Rectal smooth muscle tissue (tissue), 1 donor: Measurements from ENCODE around the gene THSD7A.

ENCODE experiments used
- H3K27ac ChIP-seq: one replicate; pipeline ENCODE4 v1.7.0; 2013; ENCODE audit warnings: low read depth, low read length, inconsistent platforms
- H3K27me3 ChIP-seq: one replicate; pipeline ENCODE4 v1.7.0; 2013; ENCODE audit warnings: low read length; ENCODE audit not compliant: control insufficient read depth, insufficient read depth
- H3K36me3 ChIP-seq: one replicate; pipeline ENCODE4 v1.7.0; 2013; ENCODE audit warnings: low read length; ENCODE audit not compliant: control insufficient read depth, insufficient read depth
- H3K4me1 ChIP-seq: one replicate; pipeline ENCODE4 v1.7.0; 2013; ENCODE audit warnings: low read length; ENCODE audit not compliant: control insufficient read depth, insufficient read depth
- H3K4me3 ChIP-seq: one replicate; pipeline ENCODE4 v1.7.0; 2013; ENCODE audit warnings: low read length
- H3K9ac ChIP-seq: one replicate; pipeline ENCODE4 v1.7.0; 2013; ENCODE audit warnings: low read length

The THSD7A gene

DNA sequence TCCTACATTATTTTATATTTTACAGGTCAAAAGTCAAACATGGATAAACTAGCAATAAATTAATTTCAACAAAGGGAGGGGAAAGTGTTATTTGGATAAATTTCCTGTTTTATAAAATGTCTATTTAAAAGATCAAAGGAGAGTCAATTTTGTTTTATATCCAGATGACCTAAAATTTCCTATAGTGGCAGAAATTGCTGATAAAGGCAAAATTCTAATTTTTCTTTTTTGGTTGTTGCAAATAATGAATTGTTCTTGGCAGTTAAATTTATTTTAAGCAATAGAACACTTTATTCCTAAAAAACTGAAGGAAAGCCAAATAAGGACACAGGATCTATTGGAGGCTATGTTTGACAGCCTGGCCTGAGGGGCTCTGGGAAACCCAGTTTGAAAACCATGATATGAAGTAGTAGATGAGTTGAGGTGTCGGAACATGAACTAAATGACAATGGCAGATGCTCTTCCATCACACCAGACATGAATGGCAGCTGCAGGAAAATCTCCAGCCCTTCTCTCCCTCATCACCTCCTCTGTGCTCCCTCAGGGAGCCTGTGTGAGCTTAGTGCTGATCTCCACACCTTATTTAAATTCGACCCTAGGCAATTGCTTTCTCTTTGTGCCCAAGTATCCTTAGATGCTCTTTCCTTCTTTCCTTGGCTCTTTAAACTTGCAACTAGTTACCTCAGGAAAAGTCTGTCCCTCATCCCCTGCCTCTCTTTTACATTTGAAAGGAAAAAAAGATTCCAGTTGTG lies 395.0 kb downstream of the THSD7A start:
- H3K36me3 ChIP-seq = no peaks in the 10 kb centered on the region
- H3K4me1 ChIP-seq = no peaks in the 10 kb centered on the region
- H3K4me3 ChIP-seq = no peak overlapping the region
- H3K27ac ChIP-seq = no peak overlapping the region
- no peak overlapping the region for H3K9ac ChIP-seq
- no peaks in the 10 kb centered on the region for H3K27me3 ChIP-seq

DNA sequence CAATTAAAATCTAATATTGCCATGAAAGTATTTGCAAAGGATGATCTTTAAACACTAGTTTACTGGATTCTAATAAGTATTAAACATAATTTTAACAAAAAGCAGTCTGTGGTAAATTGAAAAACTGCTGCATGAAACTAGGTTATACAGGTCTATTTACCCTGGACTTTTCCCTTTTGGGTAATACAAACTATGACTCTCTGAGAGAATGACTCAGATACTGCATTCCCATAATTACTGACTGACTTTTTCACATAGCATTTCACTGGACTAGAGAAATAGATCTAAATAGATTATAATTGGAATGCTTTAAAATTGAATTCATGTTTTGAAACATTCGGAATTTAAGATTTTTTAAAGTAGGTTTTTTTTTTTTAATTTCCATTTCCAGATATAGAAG lies 395.7 kb downstream of the THSD7A start:
- Histone ChIP-seq H3K27me3 (no peaks in the 10 kb centered on the region), H3K4me1 (no peaks in the 10 kb centered on the region), H3K27ac (no peak overlapping the region), H3K4me3 (no peak overlapping the region), H3K9ac (no peak overlapping the region), H3K36me3 (no peaks in the 10 kb centered on the region)

DNA sequence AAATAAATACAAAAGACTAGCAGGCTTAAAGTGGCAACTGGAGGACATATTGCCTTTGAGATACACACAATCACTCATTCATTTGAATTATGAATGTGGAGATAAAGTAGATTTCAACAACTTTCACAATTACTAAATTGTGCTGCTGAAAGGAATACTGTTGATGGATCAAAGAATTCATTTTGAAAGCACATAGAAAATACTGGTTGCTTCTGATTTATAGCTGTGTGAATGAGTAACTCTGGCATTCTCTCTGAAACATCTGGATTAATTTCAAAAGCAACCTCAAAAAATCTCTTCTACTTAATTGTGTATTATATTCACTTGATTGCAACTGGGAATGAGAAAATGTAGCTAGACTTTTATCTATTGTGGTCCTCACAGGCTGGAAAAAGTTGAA lies 397.6 kb downstream of the THSD7A start:
- H3K27ac ChIP-seq = no peak overlapping the region
- no peak overlapping the region for H3K9ac ChIP-seq
- H3K4me1 ChIP-seq = no peaks in the 10 kb centered on the region
- H3K4me3 ChIP-seq = no peak overlapping the region
- H3K36me3 ChIP-seq = no peaks in the 10 kb centered on the region
- no peaks in the 10 kb centered on the region for H3K27me3 ChIP-seq

DNA sequence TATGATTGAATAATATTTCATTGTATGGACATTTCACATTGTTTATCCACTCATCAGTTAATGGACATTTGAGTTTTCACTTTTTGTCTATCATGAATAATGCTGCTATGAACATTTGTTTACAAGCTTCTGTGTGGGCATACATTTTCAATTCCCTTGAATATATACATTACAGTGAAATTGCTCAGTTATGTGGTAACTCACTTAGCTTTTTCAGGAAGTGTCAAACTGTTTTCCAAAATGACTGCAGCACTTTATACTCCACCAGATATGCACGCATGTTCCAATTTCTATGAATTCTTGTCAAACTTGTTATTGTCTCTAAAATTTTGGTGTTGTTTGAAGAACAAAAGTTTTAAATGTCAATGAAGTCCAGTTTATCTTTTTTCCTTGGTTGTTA lies 401.2 kb downstream of the THSD7A start:
- Histone ChIP-seq H3K36me3 (no peaks in the 10 kb centered on the region), H3K4me1 (no peaks in the 10 kb centered on the region), H3K27me3 (no peaks in the 10 kb centered on the region), H3K27ac (no peak overlapping the region), H3K9ac (no peak overlapping the region), H3K4me3 (no peak overlapping the region)

DNA sequence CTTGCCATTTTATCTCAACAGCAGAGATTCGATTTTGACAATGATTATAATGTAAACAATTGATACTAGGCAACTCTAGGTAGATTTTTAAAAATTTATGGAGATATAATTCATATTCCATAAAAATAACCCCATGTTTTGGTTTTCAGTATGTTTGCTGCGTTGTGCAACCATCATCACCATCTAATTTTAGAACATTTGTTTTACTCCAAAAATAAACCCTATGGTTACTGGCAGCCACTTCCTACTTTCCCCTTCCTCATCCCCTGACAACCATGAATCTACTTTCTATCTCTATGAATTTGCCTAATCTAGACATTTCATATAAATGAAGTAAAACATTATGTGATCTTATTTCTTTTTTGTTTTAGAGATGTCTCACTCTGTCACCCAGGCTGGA lies 401.9 kb downstream of the THSD7A start:
- Histone ChIP-seq H3K27me3 (no peaks in the 10 kb centered on the region), H3K4me3 (no peak overlapping the region)

DNA sequence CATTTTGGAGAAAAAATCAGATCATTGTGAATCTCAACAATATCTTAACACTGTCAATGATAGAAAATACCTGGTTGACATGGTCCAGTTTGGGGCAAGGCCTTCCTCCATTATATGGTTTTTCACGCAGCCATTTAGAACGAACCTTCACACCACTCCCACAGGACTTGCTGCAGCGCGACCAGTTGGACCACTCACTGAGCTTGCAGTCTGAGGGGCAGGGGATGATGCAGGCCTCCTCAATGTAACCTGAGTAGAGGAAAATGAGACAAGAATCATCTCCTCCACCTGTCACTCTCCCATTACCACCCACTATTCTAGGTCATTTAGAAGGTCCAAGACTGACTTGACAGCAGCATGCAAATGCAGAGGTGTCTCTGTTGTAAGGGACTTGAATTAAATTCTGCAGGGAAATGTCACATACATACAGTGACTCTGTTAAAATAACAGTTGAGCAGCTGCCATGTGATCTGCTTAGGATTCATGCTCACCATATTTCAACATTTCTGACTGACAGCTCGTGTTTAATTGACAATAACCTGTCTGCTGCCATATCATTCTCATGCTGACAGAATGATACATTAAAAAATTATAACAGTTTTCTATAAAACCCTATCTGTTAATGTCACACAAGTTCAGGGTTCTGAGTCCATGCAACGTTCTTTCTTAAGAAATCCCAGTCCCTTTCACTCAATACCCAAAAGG lies 403.0 kb downstream of the THSD7A start:
- Histone ChIP-seq H3K4me3 (no peak overlapping the region), H3K27ac (no peak overlapping the region), H3K4me1 (no peaks in the 10 kb centered on the region), H3K36me3 (no peaks in the 10 kb centered on the region), H3K9ac (no peak overlapping the region), H3K27me3 (no peaks in the 10 kb centered on the region)

More for the DNA sequence above, 401.9 kb downstream of the THSD7A start:
- Histone ChIP-seq H3K27ac (no peak overlapping the region), H3K36me3 (no peaks in the 10 kb centered on the region), H3K9ac (no peak overlapping the region), H3K4me1 (no peaks in the 10 kb centered on the region)

DNA sequence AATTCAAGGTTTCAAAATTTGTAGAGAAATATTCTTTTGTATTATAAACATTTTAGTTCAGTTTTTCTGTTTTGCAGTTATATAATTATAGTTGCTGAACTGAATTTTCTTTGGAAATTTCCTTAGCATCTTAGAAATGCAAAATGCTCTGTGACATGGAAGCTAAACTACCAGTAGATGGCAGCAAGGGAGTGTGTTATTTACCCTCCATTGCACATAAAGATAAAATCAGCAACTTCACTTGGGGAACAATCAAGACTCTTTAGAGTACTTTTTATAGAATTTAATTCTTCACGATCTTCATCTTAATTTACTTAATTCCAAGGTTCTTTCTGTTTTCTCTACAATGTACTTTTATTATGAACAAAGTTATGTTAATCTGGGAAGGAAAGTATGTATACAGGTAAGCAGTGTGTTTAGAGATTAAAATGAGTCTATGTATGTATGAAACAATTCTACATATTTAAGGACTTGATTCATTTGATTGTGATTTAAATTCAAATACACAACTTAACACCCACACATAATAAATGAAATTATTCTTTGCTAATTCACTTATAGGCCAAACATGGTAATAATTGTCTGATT lies 404.2 kb downstream of the THSD7A start:
- Histone ChIP-seq H3K36me3 (no peaks in the 10 kb centered on the region), H3K9ac (no peak overlapping the region), H3K27me3 (no peaks in the 10 kb centered on the region), H3K4me1 (no peaks in the 10 kb centered on the region), H3K4me3 (no peak overlapping the region), H3K27ac (no peak overlapping the region)

DNA sequence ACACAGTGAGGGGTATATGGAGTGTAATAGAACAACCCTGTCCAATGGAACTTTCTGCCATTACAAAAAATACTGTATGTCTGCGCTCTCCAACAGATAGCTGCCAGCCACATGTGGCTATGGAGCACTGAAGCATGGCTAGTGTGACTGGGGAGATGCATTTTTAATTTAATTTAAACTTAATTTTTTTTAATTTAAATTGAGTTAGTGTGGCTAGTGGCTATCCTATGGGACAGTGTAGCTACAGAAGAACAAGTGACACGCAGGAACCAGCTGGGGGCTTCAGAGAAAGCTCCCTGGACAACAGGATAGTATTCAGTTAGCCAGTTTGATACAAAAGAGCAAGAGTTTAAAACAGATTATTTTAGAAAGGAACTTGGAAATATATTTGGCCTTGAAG lies 408.0 kb downstream of the THSD7A start:
- Histone ChIP-seq H3K9ac (no peak overlapping the region), H3K4me1 (no peaks in the 10 kb centered on the region), H3K27me3 (no peaks in the 10 kb centered on the region), H3K36me3 (no peaks in the 10 kb centered on the region), H3K27ac (no peak overlapping the region), H3K4me3 (no peak overlapping the region)

DNA sequence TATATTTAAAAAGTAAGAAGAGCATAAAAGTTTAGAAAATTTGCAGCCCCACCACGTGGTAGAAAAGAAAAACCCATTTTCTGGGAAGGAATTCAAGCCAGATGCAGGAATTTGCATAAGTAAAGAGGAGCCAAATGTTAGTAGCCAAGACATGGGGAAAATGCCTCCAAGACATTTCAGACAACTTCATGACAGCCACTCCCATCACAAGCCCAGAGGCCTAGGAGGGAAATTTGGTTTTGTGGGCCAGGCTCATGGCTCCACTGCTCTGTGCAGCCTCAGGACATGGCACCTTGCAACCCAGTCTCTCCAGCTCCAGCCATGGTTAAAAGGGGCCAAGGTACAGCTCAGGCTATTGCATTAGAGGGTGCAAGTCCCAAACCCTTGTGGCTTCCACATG lies 411.9 kb downstream of the THSD7A start:
- no peaks in the 10 kb centered on the region for H3K36me3 ChIP-seq
- no peak overlapping the region for H3K4me3 ChIP-seq
- no peak overlapping the region for H3K27ac ChIP-seq
- no peaks in the 10 kb centered on the region for H3K4me1 ChIP-seq
- no peaks in the 10 kb centered on the region for H3K27me3 ChIP-seq
- H3K9ac ChIP-seq = no peak overlapping the region

DNA sequence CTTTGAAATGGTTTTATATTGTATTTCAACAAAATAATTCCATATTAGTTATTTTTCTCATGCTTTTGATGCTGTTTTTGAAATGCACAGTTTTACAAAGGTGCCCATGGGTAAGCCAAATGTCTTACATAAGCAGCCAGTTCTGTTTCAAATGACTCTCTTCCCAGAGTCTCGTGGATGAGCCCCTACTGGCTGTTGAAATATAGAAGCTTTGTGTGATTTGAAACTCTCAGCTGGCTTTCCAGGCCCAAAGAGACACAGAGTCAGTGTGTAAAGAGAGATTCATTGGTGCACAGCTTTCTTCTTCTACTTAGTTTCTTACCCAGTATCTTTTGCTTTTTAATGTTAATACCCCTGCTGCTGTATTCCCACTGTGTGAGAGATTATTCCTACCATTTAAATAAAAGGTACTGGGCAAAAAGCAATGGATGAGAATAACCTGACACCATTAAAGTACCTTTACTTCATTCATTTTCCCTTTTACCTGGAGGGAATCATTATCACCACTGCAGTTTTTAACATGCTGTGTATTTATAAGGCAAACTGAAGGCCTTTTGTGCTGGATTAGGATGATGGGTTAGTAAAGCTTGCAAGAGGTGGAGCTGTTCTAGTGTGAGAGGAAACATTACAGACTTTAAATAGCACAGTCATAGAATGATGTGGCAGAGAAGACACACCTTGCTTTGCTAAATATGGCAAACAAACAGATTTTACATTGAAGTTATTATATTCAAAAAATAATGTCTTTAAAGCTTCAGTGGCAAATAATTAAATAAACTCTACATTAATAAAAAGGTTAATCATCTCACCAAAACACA lies 415.1 kb downstream of the THSD7A start:
- no peak overlapping the region for H3K4me3 ChIP-seq
- no peaks in the 10 kb centered on the region for H3K4me1 ChIP-seq
- H3K36me3 ChIP-seq = no peaks in the 10 kb centered on the region
- no peaks in the 10 kb centered on the region for H3K27me3 ChIP-seq
- no peak overlapping the region for H3K27ac ChIP-seq
- H3K9ac ChIP-seq = no peak overlapping the region

DNA sequence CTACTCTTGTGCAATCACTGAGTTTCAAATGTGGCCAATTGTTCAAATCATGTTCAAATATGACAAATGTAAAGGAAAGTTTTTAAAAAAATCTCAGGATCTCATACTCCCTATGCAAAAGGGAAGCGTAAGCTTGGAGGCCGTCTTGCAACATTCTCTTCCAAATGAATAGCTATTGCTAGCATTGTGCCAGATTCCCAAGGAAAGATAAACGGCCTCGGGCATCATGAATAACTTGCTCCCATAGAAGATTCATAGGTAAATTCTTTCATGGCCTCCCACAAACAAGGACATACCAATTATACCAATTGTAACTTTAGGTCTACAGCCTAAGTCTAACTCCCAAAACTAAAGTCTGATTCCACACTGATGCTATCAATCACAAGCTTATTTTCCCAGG lies 416.9 kb downstream of the THSD7A start:
- Histone ChIP-seq H3K4me3 (no peak overlapping the region), H3K9ac (no peak overlapping the region), H3K4me1 (no peaks in the 10 kb centered on the region), H3K36me3 (no peaks in the 10 kb centered on the region), H3K27me3 (no peaks in the 10 kb centered on the region), H3K27ac (no peak overlapping the region)

DNA sequence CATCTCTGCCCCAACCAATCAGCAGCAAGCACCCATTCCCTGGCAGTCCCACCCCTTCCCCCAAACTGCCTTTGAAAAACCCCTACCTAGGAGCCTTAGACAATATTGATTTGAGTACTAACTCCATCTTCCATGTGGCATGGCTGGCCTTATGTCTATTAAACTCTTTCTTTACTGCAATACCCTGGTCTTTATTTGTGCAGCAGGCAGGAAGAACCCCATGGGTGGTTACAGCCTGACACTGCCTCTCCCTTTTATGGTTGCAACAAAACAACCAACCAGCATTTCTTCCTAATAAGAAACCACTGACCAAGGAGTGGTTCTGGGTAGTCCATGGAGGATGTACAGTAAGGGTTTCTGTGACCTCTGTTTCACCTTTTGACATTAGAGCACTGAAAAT lies 418.1 kb downstream of the THSD7A start:
- no peak overlapping the region for H3K4me3 ChIP-seq
- no peak overlapping the region for H3K9ac ChIP-seq
- no peaks in the 10 kb centered on the region for H3K4me1 ChIP-seq
- H3K27ac ChIP-seq = no peak overlapping the region
- no peaks in the 10 kb centered on the region for H3K27me3 ChIP-seq
- H3K36me3 ChIP-seq = no peaks in the 10 kb centered on the region
